Measurements from ENCODE around the gene SCAMP4.
"Not testable (repeated sequence)": the region's sequence is repeated elsewhere in the genome, so short reads cannot be mapped to it uniquely, and the experiment has no call there.

SCAMP4 gene

GRCh38 chr19:1866693-1867348 lies 38.4 kb upstream of the SCAMP4 start:
- DNase-seq = no peak

- no peak for DNase-seq
Measured at GRCh38 chr19:1867349-1867724, 37.9 kb upstream of the SCAMP4 start.

DNA sequence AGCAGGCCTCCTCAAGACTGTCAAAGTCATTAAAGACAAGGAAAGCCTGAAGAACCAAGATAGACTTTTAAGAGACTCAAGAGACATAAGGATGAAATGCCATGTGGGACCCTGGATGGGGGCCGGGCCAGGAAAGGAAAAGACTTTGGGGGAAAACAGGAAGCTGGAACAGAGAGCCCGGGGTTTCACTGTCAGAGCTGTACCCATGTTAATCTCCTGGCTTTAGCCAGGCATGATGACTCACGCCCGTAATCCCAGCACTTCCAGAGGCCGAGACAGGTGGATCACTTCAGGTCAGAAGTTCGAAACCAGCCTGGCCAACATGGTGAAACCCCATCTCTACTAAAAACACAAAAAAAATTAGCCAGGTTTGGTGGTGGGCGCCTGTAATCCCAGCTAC lies 36.2 kb upstream of the SCAMP4 start:
- no peak for DNase-seq

DNA sequence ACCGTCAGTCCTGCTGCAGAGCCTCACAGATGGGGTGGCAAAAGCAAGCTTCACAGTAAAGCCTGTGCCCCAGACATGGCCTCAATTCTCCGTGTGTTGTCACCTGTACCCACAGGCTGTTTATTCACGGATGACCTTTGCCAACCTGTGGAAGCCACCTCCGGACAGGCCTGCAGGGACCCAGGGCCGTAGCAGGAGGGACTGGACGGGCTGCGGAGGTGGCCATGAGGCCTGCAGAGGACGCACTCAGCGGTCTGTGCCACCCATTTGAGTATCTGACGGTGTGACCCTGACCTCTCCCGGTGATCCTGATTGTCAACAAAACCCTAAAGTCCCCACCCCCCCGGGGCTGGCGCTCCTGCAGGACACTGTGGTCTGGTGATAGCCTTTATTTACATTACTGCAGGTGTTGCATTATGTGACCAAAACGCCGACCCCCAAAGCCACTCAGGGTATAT lies 34.0 kb upstream of the SCAMP4 start:
- DNase-seq = no peak

DNA sequence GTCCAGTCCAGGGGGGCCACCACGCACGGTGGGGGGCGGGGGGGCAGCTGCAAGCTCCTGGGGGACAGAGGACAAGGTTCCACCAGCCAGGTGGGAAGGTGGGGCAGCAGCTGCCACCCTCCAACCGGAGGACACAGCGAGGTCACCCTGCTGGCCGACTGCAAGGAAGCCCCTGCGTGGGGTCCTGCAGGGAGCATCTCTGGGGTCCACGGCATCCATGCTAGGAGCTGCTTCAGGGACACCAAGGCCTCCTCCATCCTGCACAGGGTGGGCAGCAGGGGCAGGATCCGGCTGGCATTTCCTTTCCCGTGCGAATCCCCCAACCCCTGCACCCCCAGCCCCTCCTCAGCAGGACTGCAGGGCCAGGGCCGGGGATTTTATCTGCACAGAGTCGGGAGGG lies 33.6 kb upstream of the SCAMP4 start:
- no peak for DNase-seq

DNA sequence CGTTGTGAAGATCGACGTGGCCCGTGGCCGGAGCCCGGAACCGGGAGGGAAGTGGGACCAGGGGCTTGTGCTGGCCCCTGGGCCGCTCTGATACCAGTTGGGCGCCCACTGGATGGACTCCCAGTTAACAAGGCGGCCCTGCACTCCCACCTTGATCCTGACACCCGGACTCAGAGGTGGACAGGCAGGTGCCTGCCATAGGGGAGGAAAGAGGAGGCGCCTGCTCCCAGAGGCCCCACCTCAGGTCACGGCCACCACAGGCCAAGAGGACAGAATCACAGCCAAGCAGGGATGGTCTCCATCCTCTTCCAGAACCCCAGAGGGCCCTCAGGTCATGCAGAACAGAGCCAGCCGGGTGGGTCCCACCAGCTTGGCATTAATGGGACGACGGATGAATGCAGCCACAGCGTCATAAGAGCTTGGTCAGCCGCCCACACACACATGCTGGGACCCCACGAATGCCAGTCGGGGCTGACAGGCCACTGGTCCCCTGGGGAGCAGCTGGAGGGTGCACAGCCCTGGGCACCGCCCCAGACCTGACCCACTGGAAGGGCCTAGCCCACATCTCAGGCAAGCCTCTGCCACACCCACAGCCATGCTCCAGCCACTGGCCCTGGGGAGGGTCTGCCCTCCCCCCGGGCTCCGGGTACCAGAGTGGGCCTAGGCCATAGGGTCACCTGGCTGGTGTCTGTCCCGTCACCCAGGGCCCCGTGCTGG lies 32.2 kb upstream of the SCAMP4 start:
- no peak for DNase-seq

DNA sequence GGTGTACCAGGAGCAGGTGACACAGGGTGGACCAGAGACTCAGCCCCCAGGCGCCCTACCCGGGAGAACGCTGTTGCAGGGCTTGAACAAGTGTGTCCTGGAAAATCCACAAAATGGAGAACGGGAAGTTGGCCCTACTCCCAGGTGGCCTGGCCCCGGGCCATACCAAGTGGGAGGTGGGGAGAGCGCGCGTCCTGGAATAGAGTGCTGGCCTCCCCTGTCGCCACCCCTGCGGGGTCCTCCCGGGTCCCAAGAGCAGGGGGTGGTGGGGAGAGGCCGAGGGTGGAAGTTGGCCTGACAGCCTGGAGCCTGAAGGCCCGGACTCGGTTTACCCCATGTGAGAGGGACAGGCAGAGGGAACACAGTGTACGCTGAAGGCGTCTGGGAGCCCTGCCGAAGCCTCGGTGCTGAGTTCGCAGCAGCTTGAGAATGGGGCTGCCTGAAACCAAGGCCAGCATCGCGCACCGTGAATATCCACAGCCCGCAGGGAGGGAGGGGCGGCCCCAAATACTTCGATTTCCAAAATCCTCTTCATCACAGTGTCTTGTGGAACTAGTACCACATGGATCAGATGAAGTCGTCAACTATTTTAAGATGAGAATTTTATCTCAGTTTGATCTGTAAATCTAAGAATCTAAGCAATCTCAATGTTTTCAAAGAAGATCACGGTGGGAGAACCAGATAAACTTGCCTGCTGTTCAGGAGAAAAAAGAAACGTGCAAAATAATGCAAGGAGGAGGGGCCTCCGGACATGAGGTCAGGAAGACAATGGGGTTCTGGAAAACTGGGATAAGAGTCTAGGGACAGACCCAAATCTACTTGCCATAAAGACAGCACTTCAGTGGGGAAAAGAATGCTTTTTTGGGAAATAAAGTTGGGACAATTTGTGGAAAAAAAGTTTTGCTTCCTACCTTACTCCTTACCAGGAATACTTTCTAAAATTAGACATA lies 31.4 kb upstream of the SCAMP4 start:
- no peak for DNase-seq

DNA sequence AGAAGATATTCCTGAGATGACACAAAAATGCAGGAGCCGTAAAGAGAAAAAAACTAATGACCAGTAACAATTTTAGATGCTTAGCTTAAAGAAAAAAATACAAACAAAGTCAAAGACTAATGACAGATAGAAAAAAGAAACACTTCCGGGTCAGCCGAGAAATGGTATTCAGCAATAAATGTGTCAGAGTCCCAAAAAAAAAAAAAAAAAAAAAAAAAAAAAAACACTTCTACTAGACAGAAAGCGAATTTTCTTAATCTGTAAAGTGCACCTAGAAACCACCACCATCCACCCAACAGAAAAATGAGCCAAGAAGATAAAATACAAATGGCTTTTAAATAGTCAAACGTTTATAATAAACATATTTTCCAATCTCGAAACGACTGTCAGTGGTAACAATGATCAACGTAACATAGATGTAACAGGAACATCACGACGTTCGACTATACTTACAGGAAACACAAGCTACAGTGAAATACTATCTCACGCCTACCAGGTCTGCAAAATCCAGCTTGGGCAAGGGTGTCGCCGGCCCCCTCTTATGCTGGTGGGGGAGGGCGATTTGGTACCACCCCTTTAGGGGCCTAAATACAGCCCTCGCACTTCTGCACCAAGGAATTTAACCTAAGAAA lies 30.5 kb upstream of the SCAMP4 start:
- DNase-seq = no peak

DNA sequence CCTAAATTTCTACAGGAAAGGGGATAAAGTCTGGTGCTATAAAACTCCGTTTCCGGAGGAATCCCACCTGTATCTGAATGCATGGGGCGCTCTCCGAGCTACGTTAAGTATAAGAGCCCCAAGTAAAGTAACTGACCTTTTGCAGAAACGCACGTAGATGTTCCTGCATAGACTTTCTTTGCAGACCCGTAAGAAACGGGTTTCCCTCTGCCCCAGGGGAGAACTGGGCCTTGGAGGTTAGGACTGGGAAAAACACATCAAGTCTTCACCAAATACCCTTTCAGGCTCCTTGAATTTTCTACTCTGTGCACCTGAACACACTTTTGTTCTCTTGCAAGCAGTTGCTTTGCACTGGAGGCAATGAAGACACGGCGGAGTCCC lies 29.9 kb upstream of the SCAMP4 start:
- not testable (repeated sequence) for DNase-seq

GRCh38 chr19:1875646-1876495 lies 29.3 kb upstream of the SCAMP4 start:
- DNase-seq = peak; percentile 78

DNA sequence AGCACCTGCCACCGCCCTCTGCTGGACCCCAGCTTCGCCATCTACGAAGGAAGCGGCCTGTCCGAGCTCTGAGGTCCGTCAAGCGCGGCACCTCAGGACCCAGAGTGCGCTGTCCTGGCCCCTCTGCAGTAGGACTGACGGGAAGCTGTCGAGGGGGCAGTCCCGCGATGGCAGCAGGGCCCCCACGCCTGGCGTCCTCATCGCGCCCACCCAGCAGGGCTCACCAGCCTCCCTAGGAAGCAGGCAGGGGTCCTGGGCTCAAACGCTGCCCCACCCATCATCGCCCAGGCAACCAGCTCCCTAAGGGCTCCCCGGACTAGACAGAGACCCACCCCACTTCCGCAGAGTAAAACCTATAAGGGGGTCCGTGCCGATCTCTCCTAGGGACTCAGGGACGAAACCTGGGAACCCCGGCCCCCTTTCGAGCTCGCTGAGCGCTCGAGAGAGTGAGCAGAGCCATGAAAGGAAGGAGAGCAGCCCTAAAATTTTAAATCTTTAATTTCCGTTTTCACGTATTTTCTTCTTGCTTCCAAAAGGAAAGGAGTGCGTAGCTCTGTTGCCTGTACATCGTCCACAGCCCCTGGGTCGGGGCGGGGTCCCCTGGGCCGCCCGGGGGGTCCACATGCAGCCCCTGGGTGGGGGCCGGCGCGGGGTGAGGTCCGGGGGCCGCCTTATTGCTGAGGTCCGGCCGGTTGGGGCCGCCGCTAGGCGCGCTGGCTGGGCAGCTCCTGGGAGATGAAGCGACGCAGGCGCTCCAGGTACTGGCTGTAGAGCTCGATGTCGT lies 28.5 kb upstream of the SCAMP4 start:
- not testable (repeated sequence) for DNase-seq

- DNase-seq = not testable (repeated sequence)
Measured at GRCh38 chr19:1877280-1877660, 27.9 kb upstream of the SCAMP4 start.

GRCh38 chr19:1878583-1878982 lies 26.6 kb upstream of the SCAMP4 start:
- DNase-seq = not testable (repeated sequence)

DNA sequence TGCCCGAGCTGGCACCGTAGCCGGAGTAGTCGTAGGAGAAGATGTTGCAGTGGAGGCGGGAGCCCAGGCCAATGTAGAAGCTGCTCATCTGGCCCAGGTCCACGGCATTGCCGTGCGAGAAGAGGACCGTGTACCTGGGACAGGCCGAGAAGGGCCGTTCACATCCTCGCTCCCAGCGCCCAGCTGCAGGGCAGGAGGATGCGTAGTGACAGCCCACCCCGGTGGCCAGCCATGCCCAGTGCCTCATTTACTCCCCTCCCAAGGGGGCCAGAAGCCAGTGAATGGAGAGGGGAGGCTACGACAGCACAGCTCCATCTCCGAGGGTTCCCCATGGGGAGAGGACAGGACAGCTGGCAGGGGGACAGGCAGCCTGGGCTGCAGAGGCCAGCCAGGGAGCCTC lies 25.2 kb upstream of the SCAMP4 start:
- DNase-seq = not testable (repeated sequence)

DNA sequence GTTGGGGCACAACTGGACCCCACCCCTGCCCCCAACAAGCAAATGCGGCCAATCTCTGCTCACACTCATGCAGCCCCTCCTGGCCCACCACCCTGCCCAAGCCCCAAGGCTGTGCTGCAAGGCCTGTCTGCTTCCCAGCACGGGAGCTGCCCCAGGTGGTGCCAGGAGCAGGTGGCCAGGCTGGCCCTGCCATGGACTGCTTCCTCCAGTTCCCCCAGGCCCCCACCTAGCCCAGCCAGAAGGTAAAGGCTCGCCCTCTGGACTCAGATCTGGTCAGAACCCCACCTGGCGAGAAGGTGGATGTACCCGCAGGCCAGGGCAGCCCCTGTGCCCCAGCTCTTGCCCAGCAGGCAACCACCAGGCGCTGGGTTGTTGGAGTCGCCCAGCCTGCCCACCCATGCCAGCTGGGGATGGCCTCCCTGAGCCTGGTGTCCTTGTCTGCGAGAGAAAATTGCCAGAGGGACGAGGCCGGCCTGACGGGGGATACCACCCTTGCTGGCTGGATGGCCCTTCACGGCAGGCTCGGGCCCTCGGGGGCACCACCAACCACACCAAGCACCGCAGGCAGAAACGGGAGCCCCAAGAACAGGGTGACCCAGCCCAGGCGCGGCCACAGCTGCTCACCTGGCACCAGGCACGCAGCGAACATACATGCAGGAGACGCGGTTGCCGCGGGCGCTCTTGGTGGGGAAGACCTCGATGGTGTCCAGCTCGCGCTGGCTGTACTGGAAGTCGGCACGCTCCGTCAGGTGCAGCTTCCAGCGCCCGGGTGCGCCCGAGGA lies 24.4 kb upstream of the SCAMP4 start:
- DNase-seq = no peak

GRCh38 chr19:1881393-1882088 lies 23.7 kb upstream of the SCAMP4 start:
- DNase-seq = not testable (repeated sequence)

- no peak for DNase-seq
Measured at GRCh38 chr19:1882089-1882785, 23.0 kb upstream of the SCAMP4 start.

DNA sequence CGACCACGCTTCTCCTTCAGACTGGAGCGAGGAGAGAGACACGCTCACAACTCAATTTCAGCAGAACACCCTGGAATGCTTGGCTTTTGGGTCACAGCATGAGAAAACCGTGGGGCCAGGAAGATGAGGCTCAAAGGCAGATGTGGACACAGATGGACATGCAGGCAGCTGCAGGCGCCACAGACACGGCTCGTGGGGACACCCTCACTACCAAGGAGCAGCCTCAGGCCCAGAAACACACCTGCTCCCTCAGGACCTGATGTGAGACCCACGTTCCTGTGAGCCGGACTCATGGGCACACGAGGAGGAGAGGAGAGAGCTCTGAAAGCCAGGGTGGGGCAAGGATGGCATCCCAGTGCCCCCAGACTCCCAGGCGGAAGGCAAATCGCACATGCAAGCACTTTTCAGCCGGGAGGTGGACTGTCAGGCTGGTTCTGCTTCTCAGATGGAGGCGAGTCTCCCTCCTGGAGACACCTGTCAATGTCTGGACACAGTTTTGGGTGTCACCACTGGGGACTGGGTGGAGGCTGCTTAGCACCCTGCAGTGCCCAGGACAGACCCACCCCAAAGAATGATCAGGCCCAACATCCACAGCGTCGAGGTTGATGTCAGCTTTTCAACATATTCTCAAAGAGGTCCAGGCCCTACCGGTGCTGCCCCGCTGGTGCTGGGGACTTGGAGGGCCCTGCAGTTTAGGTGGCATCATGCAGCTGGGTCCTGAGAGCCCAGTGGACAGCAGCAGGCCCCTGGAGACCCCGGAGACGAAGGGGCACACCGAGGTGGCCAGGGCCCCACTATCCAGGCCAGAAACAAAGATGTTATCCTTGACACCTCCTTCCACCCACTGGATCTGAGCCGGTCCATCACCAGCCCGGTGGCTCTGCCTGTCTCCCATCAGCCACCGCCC lies 22.2 kb upstream of the SCAMP4 start:
- DNase-seq = no peak

All from T1000 (cell line).